Activated B cell treated with CpG ODN at 0.5 μM for 24 hours (primary cell): ENCODE measurements around the gene FOS. TPM values are rescaled to one million over a fixed set of nuclear protein-coding genes. Genes with fewer than 3 reads are reported as not detected.

ENCODE experiments used
- ATAC-seq: fragments of 200-7000 bp; cut with Tn5 transposase; one replicate; pipeline ENCODE4 v1.10.0; 2021; ENCODE audit warnings: low read depth, mild to moderate bottlenecking, moderate library complexity
- CTCF ChIA-PET: fragments of 350-600 bp; sonication (Branson Sonifier 250); formaldehyde crosslinking; loops from one replicate; lab custom pipeline; 2021; ENCODE audit warnings: antibody characterized with exemption; lab: Charles Lee
- POLR2A ChIA-PET: fragments of 350-600 bp; sonication (Branson Sonifier 250); formaldehyde crosslinking; loops from one replicate; lab custom pipeline; 2021; ENCODE audit warnings: antibody characterized with exemption; lab: Charles Lee
- DNase-seq: peaks from one replicate; pipeline ENCODE4 v3.0.0; 2022
- H3K27ac Mint-ChIP-seq: one replicate; pipeline ENCODE4 v1.8.0; 2020; ENCODE audit warnings: mixed read lengths
- H3K27me3 Mint-ChIP-seq: one replicate; pipeline ENCODE4 v1.8.0; 2021; ENCODE audit warnings: mixed read lengths
- H3K36me3 Mint-ChIP-seq: one replicate; pipeline ENCODE4 v1.8.0; 2021; ENCODE audit warnings: low read depth, mixed read lengths
- H3K4me1 Mint-ChIP-seq: one replicate; pipeline ENCODE4 v1.8.0; 2021; ENCODE audit warnings: mixed read lengths
- H3K4me3 Mint-ChIP-seq: one replicate; pipeline ENCODE4 v1.8.0; 2020; ENCODE audit warnings: mild to moderate bottlenecking, mixed read lengths
- H3K9me3 Mint-ChIP-seq: one replicate; pipeline ENCODE4 v1.8.0; 2020; ENCODE audit warnings: mixed read lengths
- intact Hi-C: fragments of 100-400 bp; cut with micrococcal nuclease; formaldehyde crosslinking; loops from one replicate; pipeline ENCODE4 v1.15.1; 2024
- total RNA-seq: library from RNA; stranded (reverse); gene quantifications from 2 replicates; pipeline ENCODE4 v1.2.3, GENCODE V29; 2022
- TF ChIP-seq, protein P1 (sequence below): fragments of 200-600 bp; IDR thresholded peaks from one replicate; pipeline ENCODE4 v1.8.0; 2022; ENCODE audit warnings: antibody characterized with exemption, mild to moderate bottlenecking

FOS gene
- total RNA-seq, 1 donor from 2014 or later, result 37.8 TPM

DNA sequence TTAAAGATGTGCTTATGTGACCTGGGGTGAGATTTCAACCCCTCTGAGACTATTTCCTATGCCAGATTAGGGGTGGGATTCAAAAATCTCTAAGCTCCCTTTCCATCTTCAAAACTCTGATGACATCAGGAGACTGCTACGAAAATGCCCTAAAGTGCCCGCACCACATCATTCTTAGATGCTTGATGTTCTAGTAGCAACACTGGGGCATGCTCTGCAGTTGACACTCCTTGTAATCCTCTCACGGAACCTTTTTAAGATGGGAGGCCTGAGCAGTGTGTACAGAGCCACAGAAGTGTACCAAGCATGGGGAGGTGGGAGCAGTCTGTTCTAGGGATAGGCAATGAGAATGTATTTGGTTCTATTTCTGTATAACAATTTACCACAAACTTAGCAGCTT lies 12.2 kb downstream of the FOS start:
- intact Hi-C loops, result loop anchor here (10.0 kb wide), 1 partner anchor 986 kb away; the partner anchor contains the start of gene ABCD4
- no peak overlapping the region for H3K4me3 Mint-ChIP-seq
- POLR2A ChIA-PET, result no interaction called here

DNA sequence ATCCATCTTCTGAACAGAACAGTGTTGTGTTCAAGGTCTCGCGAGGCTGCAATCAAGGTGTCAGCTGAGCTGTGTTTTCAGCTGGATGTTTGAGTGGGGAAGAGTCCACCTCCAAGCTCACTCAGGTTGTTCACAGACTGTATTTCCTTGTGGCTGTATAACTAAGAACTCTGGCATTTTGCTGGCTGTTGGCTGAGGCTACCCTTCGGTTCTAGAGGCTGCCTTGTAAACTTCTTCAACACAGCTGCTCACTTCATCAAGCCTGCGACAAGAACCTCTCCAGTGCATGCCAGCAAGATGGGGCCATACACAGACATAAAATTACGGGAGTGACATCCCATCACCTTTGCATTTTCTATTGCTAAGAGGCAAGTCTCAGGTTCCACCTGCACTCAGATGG lies 12.7 kb downstream of the FOS start:
- CTCF ChIA-PET, result no interaction called here
- DNase-seq (no peak), ATAC-seq (no peak)
- Mint-ChIP-seq H3K36me3 (no peaks in the 10 kb centered on the region), H3K4me1 (peaks cover 20% of the 10 kb centered on the region), H3K27ac (no peak overlapping the region), H3K9me3 (no peaks in the 10 kb centered on the region), H3K27me3 (peaks cover 8% of the 10 kb centered on the region), H3K4me3 (no peak overlapping the region)
- intact Hi-C loops, result loop anchor here (10.0 kb wide), 1 partner anchor 987 kb away; the partner anchor contains the start of gene ABCD4
- TF ChIP-seq, protein P1, sequence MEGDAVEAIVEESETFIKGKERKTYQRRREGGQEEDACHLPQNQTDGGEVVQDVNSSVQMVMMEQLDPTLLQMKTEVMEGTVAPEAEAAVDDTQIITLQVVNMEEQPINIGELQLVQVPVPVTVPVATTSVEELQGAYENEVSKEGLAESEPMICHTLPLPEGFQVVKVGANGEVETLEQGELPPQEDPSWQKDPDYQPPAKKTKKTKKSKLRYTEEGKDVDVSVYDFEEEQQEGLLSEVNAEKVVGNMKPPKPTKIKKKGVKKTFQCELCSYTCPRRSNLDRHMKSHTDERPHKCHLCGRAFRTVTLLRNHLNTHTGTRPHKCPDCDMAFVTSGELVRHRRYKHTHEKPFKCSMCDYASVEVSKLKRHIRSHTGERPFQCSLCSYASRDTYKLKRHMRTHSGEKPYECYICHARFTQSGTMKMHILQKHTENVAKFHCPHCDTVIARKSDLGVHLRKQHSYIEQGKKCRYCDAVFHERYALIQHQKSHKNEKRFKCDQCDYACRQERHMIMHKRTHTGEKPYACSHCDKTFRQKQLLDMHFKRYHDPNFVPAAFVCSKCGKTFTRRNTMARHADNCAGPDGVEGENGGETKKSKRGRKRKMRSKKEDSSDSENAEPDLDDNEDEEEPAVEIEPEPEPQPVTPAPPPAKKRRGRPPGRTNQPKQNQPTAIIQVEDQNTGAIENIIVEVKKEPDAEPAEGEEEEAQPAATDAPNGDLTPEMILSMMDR, result no peak
- POLR2A ChIA-PET, result no interaction called here

More for the DNA sequence above, 12.2 kb downstream of the FOS start:
- no peak for DNase-seq
- TF ChIP-seq, protein P1, result no peak
- H3K4me1 Mint-ChIP-seq, result peaks cover 15% of the 10 kb centered on the region
- no peak overlapping the region for H3K27ac Mint-ChIP-seq
- H3K36me3 Mint-ChIP-seq, result no peaks in the 10 kb centered on the region
- no peak for ATAC-seq
- no peaks in the 10 kb centered on the region for H3K9me3 Mint-ChIP-seq
- H3K27me3 Mint-ChIP-seq, result peaks cover 11% of the 10 kb centered on the region
- CTCF ChIA-PET, result no interaction called here

DNA sequence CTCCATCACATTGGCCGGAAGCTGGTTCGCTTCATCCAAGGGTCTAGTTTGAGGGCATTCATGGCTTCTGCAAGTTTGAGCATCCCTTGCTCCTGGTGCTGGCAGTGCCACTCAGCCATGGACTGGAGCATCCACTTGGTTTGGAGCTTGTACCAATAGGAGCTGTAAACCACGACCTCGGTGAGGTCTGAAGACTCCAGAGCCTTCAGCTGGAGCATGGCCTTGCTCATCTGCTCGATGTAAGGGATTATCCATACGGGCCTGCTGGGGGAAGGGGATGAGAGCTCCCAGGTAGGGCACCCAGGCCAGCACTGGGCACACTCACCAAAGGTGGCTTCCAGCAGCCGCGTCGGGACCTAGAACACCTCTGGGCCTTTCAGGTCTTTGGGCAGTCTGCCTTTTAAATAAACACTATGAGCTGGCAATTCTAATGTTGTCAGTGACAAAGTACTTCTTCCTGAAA lies 13.5 kb downstream of the FOS start:
- DNase-seq (no peak), ATAC-seq (no peak)
- TF ChIP-seq, protein P1, result no peak
- Mint-ChIP-seq H3K4me1 (peaks cover 21% of the 10 kb centered on the region), H3K27ac (no peak overlapping the region), H3K36me3 (no peaks in the 10 kb centered on the region), H3K9me3 (no peaks in the 10 kb centered on the region), H3K4me3 (no peak overlapping the region), H3K27me3 (peaks cover 8% of the 10 kb centered on the region)
- CTCF ChIA-PET, result no interaction called here
- intact Hi-C loops, result loop anchor here (10.0 kb wide), 1 partner anchor 987 kb away; the partner anchor contains the start of gene ABCD4
- POLR2A ChIA-PET, result no interaction called here

DNA sequence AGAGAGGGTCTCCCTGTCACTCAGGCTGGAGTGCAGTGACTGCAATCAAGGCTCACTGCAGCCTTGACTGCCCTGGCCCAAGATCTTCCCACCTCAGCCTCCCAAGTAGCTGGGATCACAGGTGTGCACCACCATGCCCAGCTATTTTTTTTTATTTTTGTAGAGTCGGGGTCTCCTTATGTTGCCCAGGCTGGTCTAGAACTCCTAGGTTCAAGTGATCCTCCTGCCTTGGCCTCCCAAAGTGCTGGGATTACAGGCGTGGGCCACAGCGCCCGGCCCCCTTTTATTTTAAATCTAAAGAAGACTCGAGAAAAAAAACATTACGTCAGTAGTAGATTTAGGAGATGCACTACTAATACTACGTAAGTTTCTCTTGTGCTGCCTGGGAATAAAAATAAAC lies 14.3 kb downstream of the FOS start:
- Mint-ChIP-seq H3K4me3 (no peak overlapping the region), H3K4me1 (peaks cover 21% of the 10 kb centered on the region), H3K36me3 (no peaks in the 10 kb centered on the region), H3K27ac (peak overlapping the region; percentile 88), H3K9me3 (no peaks in the 10 kb centered on the region), H3K27me3 (peaks cover 6% of the 10 kb centered on the region)
- no peak for ATAC-seq
- intact Hi-C loops, result loop anchor here (10.0 kb wide), 1 partner anchor 988 kb away; the partner anchor contains the start of gene ABCD4
- TF ChIP-seq, protein P1, result no peak
- no peak for DNase-seq
- POLR2A ChIA-PET, result interaction anchor here (1.1 kb wide), 1 partner anchor 256 kb away, joined by 3 read pairs; no protein-coding TSS in a partner anchor
- CTCF ChIA-PET, result no interaction called here

DNA sequence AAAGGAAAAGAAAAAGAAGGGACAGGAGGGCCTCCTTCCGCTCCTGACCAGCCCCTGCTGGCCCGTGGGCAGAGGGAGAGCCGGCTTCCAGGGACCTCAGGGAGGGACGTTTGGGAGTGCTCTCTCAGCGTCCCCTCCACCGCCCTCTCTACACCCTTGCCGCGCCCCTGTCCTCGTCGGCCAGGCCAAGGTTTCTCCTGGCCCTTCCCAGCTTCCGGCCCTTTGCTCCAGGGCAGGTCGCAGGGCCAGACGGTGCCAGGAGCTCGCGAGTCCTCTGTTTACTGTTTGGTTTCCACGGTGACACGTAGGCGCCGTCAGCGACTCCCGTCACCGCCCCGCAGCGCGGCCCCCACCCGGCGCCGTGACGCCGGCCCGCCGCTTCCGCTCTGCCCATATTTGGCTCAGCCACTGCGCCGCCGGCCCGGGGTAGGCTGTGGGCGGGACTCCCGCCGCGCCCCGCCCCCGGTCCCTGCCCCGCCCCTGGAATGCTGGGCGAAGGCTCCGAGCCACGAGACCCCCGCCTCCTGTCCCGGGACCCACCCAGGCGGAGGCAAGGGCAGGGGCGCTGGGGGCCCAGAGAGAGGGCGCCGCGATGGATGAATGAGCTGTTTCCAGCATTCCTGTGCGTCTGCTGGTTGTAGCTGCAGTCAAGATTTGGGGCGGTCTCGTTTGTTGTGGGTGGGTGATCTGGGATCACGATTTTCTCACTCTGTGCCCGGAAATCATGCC lies 15.5 kb downstream of the FOS start:
- Mint-ChIP-seq H3K27ac (peak overlapping the region; percentile 88), H3K36me3 (no peaks in the 10 kb centered on the region), H3K9me3 (no peaks in the 10 kb centered on the region), H3K27me3 (peaks cover 6% of the 10 kb centered on the region), H3K4me3 (peak overlapping the region; percentile 95), H3K4me1 (peaks cover 21% of the 10 kb centered on the region)
- intact Hi-C loops, result loop anchor here (1.0 to 10.0 kb wide), 6 partner anchors 16 to 989 kb away; partner anchors contain the start of genes ABCD4, FOS and TMED10
- POLR2A ChIA-PET, result interaction anchor here (0.5 to 2.8 kb wide), 14 partner anchors 10 to 352 kb away, joined by 3 to 11 read pairs (median 4); partner anchors contain the start of gene NEK9
- ATAC-seq (peak; percentile 85), DNase-seq (peak; percentile 96)
- CTCF ChIA-PET, result interaction anchor here (0.7 to 3.5 kb wide), 10 partner anchors 10 to 167 kb away, joined by 3 to 19 read pairs (median 12); partner anchors contain the start of gene NEK9
- TF ChIP-seq, protein P1, result no peak
